Endothelial cell (in vitro differentiated cells): ENCODE measurements around the gene SEC22A. TPM values are rescaled to one million over a fixed set of nuclear protein-coding genes. Genes with fewer than 3 reads are reported as not detected.

ENCODE experiments used
- DNase-seq: peaks from one replicate; pipeline ENCODE4 v3.0.0; 2021; ENCODE audit warnings: low spot score
- H3K27ac Mint-ChIP-seq: one replicate; pipeline ENCODE4 v1.8.0; 2021; ENCODE audit warnings: mixed read lengths, inconsistent platforms; ENCODE audit not compliant: unreplicated experiment
- H3K27me3 Mint-ChIP-seq: one replicate; pipeline ENCODE4 v1.8.0; 2021; ENCODE audit warnings: mild to moderate bottlenecking, moderate library complexity, mixed read lengths, inconsistent platforms; ENCODE audit not compliant: unreplicated experiment
- H3K36me3 Mint-ChIP-seq: one replicate; pipeline ENCODE4 v1.8.0; 2021; ENCODE audit warnings: mild to moderate bottlenecking, low read depth, mixed read lengths, inconsistent platforms; ENCODE audit not compliant: unreplicated experiment
- H3K4me1 Mint-ChIP-seq: one replicate; pipeline ENCODE4 v1.8.0; 2021; ENCODE audit warnings: mild to moderate bottlenecking, mixed read lengths, inconsistent platforms; ENCODE audit not compliant: unreplicated experiment
- H3K4me3 Mint-ChIP-seq: one replicate; pipeline ENCODE4 v1.8.0; 2021; ENCODE audit warnings: mild to moderate bottlenecking, mixed read lengths, inconsistent platforms; ENCODE audit not compliant: unreplicated experiment
- H3K9me3 Mint-ChIP-seq: one replicate; pipeline ENCODE4 v1.8.0; 2021; ENCODE audit warnings: mixed read lengths, inconsistent platforms; ENCODE audit not compliant: unreplicated experiment
- CTCF ChIP-seq: fragments of 200-600 bp; sonication (generic); IDR thresholded peaks from one replicate; pipeline ENCODE4 v1.5.0; 2021; ENCODE audit warnings: antibody characterized with exemption; ENCODE audit not compliant: unreplicated experiment
- total RNA-seq: library from RNA; stranded (reverse); fragmentation: NEBNext Ultra II Directional; extraction: Animal tissue kit (Norgen Biotek cat#: 25700); gene quantifications from one replicate; pipeline ENCODE4 v1.2.1, GENCODE V29; 2021; ENCODE audit not compliant: unreplicated experiment

SEC22A gene
- total RNA-seq, 1 donor from 2014 or later = 14.9 TPM

GRCh38 chr3:123271466-123272159 is 69.9 kb downstream of the SEC22A start:
- H3K4me3 Mint-ChIP-seq = no peak overlapping the region
- H3K27ac Mint-ChIP-seq = no peak overlapping the region
- no peaks in the 10 kb centered on the region for H3K36me3 Mint-ChIP-seq
- no peak for DNase-seq
- H3K4me1 Mint-ChIP-seq = peaks cover 4% of the 10 kb centered on the region
- no peak for TF ChIP-seq CTCF
- H3K27me3 Mint-ChIP-seq = peaks cover under 1% of the 10 kb centered on the region
- no peaks in the 10 kb centered on the region for H3K9me3 Mint-ChIP-seq

GRCh38 chr3:123272547-123272946 is 70.8 kb downstream of the SEC22A start:
- no peaks in the 10 kb centered on the region for H3K36me3 Mint-ChIP-seq
- H3K27me3 Mint-ChIP-seq = peaks cover 1% of the 10 kb centered on the region
- no peaks in the 10 kb centered on the region for H3K9me3 Mint-ChIP-seq
- peaks cover 4% of the 10 kb centered on the region for H3K4me1 Mint-ChIP-seq
- H3K27ac Mint-ChIP-seq = no peak overlapping the region
- H3K4me3 Mint-ChIP-seq = no peak overlapping the region
- no peak for DNase-seq
- no peak for TF ChIP-seq CTCF

- Mint-ChIP-seq H3K4me3 (no peak overlapping the region), H3K27ac (no peak overlapping the region), H3K36me3 (no peaks in the 10 kb centered on the region), H3K27me3 (peaks cover 2% of the 10 kb centered on the region), H3K9me3 (no peaks in the 10 kb centered on the region), H3K4me1 (peaks cover 4% of the 10 kb centered on the region)
- no peak for DNase-seq
- TF ChIP-seq CTCF = no peak
Observed at GRCh38 chr3:123275691-123276090, 73.9 kb downstream of the SEC22A start.

GRCh38 chr3:123276346-123277006 is 74.7 kb downstream of the SEC22A start:
- Mint-ChIP-seq H3K4me3 (no peak overlapping the region), H3K27me3 (peaks cover 2% of the 10 kb centered on the region), H3K4me1 (peaks cover 4% of the 10 kb centered on the region), H3K27ac (no peak overlapping the region), H3K9me3 (no peaks in the 10 kb centered on the region), H3K36me3 (no peaks in the 10 kb centered on the region)
- DNase-seq = no peak
- no peak for TF ChIP-seq CTCF

GRCh38 chr3:123277106-123277505 is 75.4 kb downstream of the SEC22A start:
- peaks cover 3% of the 10 kb centered on the region for H3K27me3 Mint-ChIP-seq
- peaks cover 4% of the 10 kb centered on the region for H3K4me1 Mint-ChIP-seq
- H3K9me3 Mint-ChIP-seq = no peaks in the 10 kb centered on the region
- no peak overlapping the region for H3K27ac Mint-ChIP-seq
- H3K4me3 Mint-ChIP-seq = no peak overlapping the region
- DNase-seq = no peak
- no peaks in the 10 kb centered on the region for H3K36me3 Mint-ChIP-seq
- no peak for TF ChIP-seq CTCF
